Calu3 (cell line): ENCODE measurements around the gene MICOS13. TPM values are rescaled to one million over a fixed set of nuclear protein-coding genes. Genes with fewer than 3 reads are reported as not detected.
A peak's percentile ranks its signal among the peaks of the same experiment; 100 is the strongest.

Experiments
- BruUV-seq: library from RNA; stranded (reverse); fragments of 400-500 nt; replicated peaks from 2 replicates; lab custom pipeline; 2021; lab: Mats Ljungman, UMichigan
- CTCF ChIA-PET: fragments of 300-600 bp; sonication (Branson Sonifier 250); formaldehyde crosslinking; loops from one replicate; lab custom pipeline; 2022; ENCODE audit warnings: antibody characterized with exemption; lab: Charles Lee
- DNase-seq: peaks from one replicate; pipeline ENCODE4 v3.0.0; 2022
- H3K27ac Mint-ChIP-seq: one replicate; pipeline ENCODE4 v1.8.0; 2022; ENCODE audit warnings: mixed read lengths; ENCODE audit not compliant: unreplicated experiment
- H3K27me3 Mint-ChIP-seq: one replicate; pipeline ENCODE4 v1.8.0; 2022; ENCODE audit warnings: mixed read lengths; ENCODE audit not compliant: unreplicated experiment
- H3K36me3 Mint-ChIP-seq: one replicate; pipeline ENCODE4 v1.8.0; 2022; ENCODE audit warnings: mild to moderate bottlenecking, moderate library complexity, mixed read lengths; ENCODE audit not compliant: insufficient read depth, unreplicated experiment
- H3K4me1 Mint-ChIP-seq: one replicate; pipeline ENCODE4 v1.8.0; 2022; ENCODE audit warnings: mild to moderate bottlenecking, low read depth, mixed read lengths; ENCODE audit not compliant: unreplicated experiment
- H3K4me3 Mint-ChIP-seq: one replicate; pipeline ENCODE4 v1.8.0; 2022; ENCODE audit warnings: mild to moderate bottlenecking, low read depth, moderate library complexity, mixed read lengths; ENCODE audit not compliant: unreplicated experiment
- H3K9me3 Mint-ChIP-seq: one replicate; pipeline ENCODE4 v1.8.0; 2022; ENCODE audit warnings: low read depth, mixed read lengths; ENCODE audit not compliant: unreplicated experiment
- CTCF ChIP-seq: fragments of 200-600 bp; IDR thresholded peaks from one replicate; pipeline ENCODE4 v1.8.0; 2022; ENCODE audit warnings: antibody characterized with exemption; ENCODE audit not compliant: unreplicated experiment
- intact Hi-C: fragments of 100-400 bp; cut with micrococcal nuclease; formaldehyde crosslinking; loops from one replicate; pipeline ENCODE4 v1.10.0; 2022; ENCODE audit not compliant: unreplicated experiment
- total RNA-seq: library from RNA; stranded (reverse); gene quantifications from 2 replicates; pipeline ENCODE4 v1.2.3, GENCODE V29; 2022

The MICOS13 gene
- total RNA-seq, 1 experiment from 2014 or later = 37.9 TPM

- H3K4me1 Mint-ChIP-seq = peaks cover 18% of the 10 kb centered on the region
- CTCF ChIA-PET = no interaction called here
- H3K4me3 Mint-ChIP-seq = peak overlapping the region; percentile 97
- DNase-seq = no peak
- peaks cover 9% of the 10 kb centered on the region for H3K27me3 Mint-ChIP-seq
- peaks cover 48% of the 10 kb centered on the region for H3K36me3 Mint-ChIP-seq
- no TSS peak for BruUV-seq
- no peak overlapping the region for H3K27ac Mint-ChIP-seq
- H3K9me3 Mint-ChIP-seq = no peaks in the 10 kb centered on the region
- no peak for TF ChIP-seq CTCF
- intact Hi-C loops = no loop called here
Observed at GRCh38 chr19:5682107-5682482, 1.8 kb upstream of the MICOS13 start.

- no peaks in the 10 kb centered on the region for H3K9me3 Mint-ChIP-seq
- no peak for DNase-seq
- peak overlapping the region; percentile 97 for H3K4me3 Mint-ChIP-seq
- no peak for TF ChIP-seq CTCF
- peak overlapping the region; percentile 71 for H3K27ac Mint-ChIP-seq
- CTCF ChIA-PET = no interaction called here
- peaks cover 43% of the 10 kb centered on the region for H3K36me3 Mint-ChIP-seq
- H3K27me3 Mint-ChIP-seq = peaks cover 9% of the 10 kb centered on the region
- no TSS peak for BruUV-seq
- intact Hi-C loops = no loop called here
- peaks cover 18% of the 10 kb centered on the region for H3K4me1 Mint-ChIP-seq
Observed at GRCh38 chr19:5681391-5682106, 1.2 kb upstream of the MICOS13 start.

- H3K9me3 Mint-ChIP-seq = no peaks in the 10 kb centered on the region
- peaks cover 18% of the 10 kb centered on the region for H3K4me1 Mint-ChIP-seq
- DNase-seq = no peak
- H3K27ac Mint-ChIP-seq = peak overlapping the region; percentile 100
- peak overlapping the region; percentile 97 for H3K4me3 Mint-ChIP-seq
- TF ChIP-seq CTCF = no peak
- TSS peak; percentile 81 for BruUV-seq
- intact Hi-C loops = no loop called here
- peaks cover 9% of the 10 kb centered on the region for H3K27me3 Mint-ChIP-seq
- peaks cover 42% of the 10 kb centered on the region for H3K36me3 Mint-ChIP-seq
- CTCF ChIA-PET = no interaction called here
Observed at GRCh38 chr19:5680084-5680436, 256 bp downstream of the MICOS13 start.

- CTCF ChIA-PET = no interaction called here
- Mint-ChIP-seq H3K27ac (peak overlapping the region; percentile 100), H3K36me3 (peaks cover 42% of the 10 kb centered on the region), H3K4me3 (peak overlapping the region; percentile 97), H3K9me3 (no peaks in the 10 kb centered on the region), H3K4me1 (peaks cover 18% of the 10 kb centered on the region), H3K27me3 (peaks cover 9% of the 10 kb centered on the region)
- no peak for DNase-seq
- no peak for TF ChIP-seq CTCF
- BruUV-seq = no TSS peak
- intact Hi-C loops = no loop called here
Observed at GRCh38 chr19:5679289-5680083, 830 bp downstream of the MICOS13 start.
